ENCODE results near the gene C18orf63. TPM values are rescaled to one million over a fixed set of nuclear protein-coding genes. Genes with fewer than 3 reads are reported as not detected.

C18orf63 gene
- total RNA-seq, 1 experiment from 2014 or later: not detected

GRCh38 chr18:74290794-74291471, 24.7 kb upstream of the C18orf63 start:
- DNase-seq (ENCODE audit: low read depth, low spot score) (no peak), ATAC-seq (no peak)
- Histone ChIP-seq H3K27ac (ENCODE audit: low read length) (no peak overlapping the region), H3K9me3 (ENCODE audit: control insufficient read depth, insufficient read depth, low read depth, low read length) (no peaks in the 10 kb centered on the region), H3K27me3 (ENCODE audit: control insufficient read depth, insufficient read depth, low read length) (no peaks in the 10 kb centered on the region), H3K4me3 (ENCODE audit: low read depth in 2 of 2, low read length in 2 of 2) (peak overlapping the region; percentile 70 to 79), H3K4me1 (ENCODE audit: control insufficient read depth, insufficient read depth, low read length) (peaks cover 10% of the 10 kb centered on the region; the same call in 1 of the 2 replicates), H3K36me3 (ENCODE audit: control insufficient read depth, insufficient read depth, low read length) (no peaks in the 10 kb centered on the region)
- intact Hi-C loops (cut with micrococcal nuclease; ENCODE audit: unreplicated experiment): no loop called here
- ChIA-PET POLR2A (no interaction called here), CTCF (no interaction called here)
- in situ Hi-C loops (cut with HindIII; ENCODE audit: low pct_unique_long_range_greater_than_20kb, low sequenced_read_pairs): no loop called here
- TF ChIP-seq SIN3A (IDR thresholded peaks at IDR 0.05; ENCODE audit: borderline replicate concordance, insufficient read depth, low read depth, low read length) (no peak), POLR2AphosphoS5 (IDR thresholded peaks at IDR 0.05; ENCODE audit: low read depth, low read length) (no peak), TCF7L2 (IDR thresholded peaks at IDR 0.05; ENCODE audit: low read depth, low read length) (no peak), CTCF (IDR thresholded peaks at IDR 0.05) (peak; percentile 40)
- BruUV-seq (replicated peaks): no TSS peak

GRCh38 chr18:74291472-74291770, 24.2 kb upstream of the C18orf63 start:
- no peak for ATAC-seq
- intact Hi-C loops (cut with micrococcal nuclease; ENCODE audit: unreplicated experiment): no loop called here

More at GRCh38 chr18:74291472-74291770, 24.2 kb upstream of the C18orf63 start:
- peak overlapping the region; percentile 70 to 79 for H3K4me3 ChIP-seq (ENCODE audit: low read depth in 2 of 2, low read length in 2 of 2)
- H3K27ac ChIP-seq (ENCODE audit: low read length): peak overlapping the region; percentile 57; the same call in 1 of the 2 replicates
- no TSS peak for BruUV-seq (replicated peaks)
- no peak for DNase-seq (ENCODE audit: low read depth, low spot score)
- H3K36me3 ChIP-seq (ENCODE audit: control insufficient read depth, insufficient read depth, low read length): no peaks in the 10 kb centered on the region
- ChIA-PET POLR2A (no interaction called here), CTCF (no interaction called here)
- in situ Hi-C loops (cut with HindIII; ENCODE audit: low pct_unique_long_range_greater_than_20kb, low sequenced_read_pairs): no loop called here
- no peaks in the 10 kb centered on the region for H3K9me3 ChIP-seq (ENCODE audit: control insufficient read depth, insufficient read depth, low read depth, low read length)
- H3K27me3 ChIP-seq (ENCODE audit: control insufficient read depth, insufficient read depth, low read length): no peaks in the 10 kb centered on the region
- H3K4me1 ChIP-seq (ENCODE audit: control insufficient read depth, insufficient read depth, low read length): peaks cover 10% of the 10 kb centered on the region; the same call in 1 of the 2 replicates
- no peak for TF ChIP-seq REST (IDR thresholded peaks at IDR 0.05; ENCODE audit: insufficient read depth in 1 of 2, low read depth in 2 of 2, low read length in 1 of 2)
- no peak; the same call in none of the 2 replicates for TF ChIP-seq CTCF (IDR thresholded peaks at IDR 0.05)
- no peak for TF ChIP-seq SIN3A (IDR thresholded peaks at IDR 0.05; ENCODE audit: borderline replicate concordance, insufficient read depth, low read depth, low read length)
- no peak for TF ChIP-seq POLR2AphosphoS5 (IDR thresholded peaks at IDR 0.05; ENCODE audit: low read depth, low read length)

Data from Panc1 (cell line).